ENCODE results near the gene SLC25A21.

SLC25A21 gene

DNA sequence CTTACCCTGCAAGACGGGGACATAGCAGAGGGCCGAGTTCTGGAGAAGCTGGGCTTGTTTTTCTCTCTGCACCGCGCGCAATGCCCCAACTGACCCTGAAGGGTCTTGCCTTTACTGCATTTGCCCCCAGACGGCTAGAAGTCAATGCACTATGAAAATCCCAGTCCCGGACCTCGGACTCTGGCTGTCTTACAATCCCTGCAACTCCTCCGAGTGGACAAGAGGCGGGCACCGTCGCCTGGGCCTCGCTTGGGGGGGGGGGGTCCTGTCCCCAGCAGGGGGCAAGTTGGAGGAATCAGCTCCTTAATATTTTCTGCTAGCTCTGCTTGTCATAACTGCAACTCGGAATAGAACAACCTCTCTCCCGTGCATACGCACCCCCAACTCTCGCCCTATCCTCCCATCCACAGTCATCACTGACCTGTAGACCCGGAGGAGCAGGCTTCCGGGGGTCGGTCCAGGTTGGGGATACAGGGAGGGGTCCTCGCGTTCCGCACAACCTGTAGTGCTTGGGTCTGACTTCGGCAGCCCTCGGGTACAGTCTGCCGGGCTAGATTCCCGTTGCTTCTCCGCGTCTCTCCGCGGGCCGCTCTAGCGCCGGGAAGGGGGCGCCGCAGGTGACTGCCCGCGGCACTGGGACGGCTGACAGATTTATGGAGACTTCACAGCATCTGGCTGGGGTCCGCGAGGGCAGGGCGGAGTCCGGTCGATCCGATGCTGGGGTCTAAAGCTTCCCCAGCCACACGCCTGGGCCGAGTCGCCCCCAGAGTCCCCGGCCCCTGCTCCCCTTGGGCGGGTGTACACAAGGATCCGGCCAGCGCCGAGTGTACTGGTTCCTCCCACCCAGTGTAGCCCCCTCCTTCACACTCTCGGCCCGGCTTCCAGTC is 514.0 kb downstream of the SLC25A21 start:
- DNase-seq = no peak

DNA sequence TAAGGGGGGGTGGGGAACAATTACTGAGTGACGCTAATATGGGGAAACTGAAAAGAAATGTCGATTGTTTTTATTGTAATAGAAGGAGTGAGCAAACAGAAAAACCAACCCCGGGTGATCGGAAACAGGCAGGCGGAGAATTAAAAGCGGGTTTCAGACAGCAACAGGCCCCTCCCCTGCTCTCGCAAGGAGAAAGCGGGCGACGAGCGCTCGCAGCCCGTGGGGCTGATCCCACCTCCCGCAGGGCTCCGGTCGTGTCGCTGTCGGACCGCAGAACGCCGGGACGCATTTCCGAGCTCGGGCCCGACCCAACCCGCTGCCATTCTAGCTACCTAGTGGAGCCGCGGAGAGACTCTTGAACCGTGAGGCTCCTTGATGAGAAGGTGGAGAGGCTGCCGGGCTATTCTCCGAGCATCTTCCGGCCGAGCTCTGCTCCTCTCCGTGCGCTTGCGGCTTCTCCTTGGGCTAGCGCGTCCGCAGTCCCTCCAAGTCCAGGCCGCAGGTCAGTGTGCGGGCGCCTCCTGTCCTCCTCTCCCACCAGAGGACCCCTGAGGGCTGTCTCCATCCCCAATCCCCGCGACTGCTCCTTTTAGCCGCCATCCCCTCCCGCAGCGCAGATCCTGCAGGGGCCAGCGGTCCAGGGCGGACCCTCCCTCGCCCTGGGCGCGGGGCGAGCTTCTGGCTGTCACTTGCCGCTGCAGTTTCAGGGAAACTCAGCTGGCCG is 514.8 kb downstream of the SLC25A21 start:
- no peak for DNase-seq

DNA sequence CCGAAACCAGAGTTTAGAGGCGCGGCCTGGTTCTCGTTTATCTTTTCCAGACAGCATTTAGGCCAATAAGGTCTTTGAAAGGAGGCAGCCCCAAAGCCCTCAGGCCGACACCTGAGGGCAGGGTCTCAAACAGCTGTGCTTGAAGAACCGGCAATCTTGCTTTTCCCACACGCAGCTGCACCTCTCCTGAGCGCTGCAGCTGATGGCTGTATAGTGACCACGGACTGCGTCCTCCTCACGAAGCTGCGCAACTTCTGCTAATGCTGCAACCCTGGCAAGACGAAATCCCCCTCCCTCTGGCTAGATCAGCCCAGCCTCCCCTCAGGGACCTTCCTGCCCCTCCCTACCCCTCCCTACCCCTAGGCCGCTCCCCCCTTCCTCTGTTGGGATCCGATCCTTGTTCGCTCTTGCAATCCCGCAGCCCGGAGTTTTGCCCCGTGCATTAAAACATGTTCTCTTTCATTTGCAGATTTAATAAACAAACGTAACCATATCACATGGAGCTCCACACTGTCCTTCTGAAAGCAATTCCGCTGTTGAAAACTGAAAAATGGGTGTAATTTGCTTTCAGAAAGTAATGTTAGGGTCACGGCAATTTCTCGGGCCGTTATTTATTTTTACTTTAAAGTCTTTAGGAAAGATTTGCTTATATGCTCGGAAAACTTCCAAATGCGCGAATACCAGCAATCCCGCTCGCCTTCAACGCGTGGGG is 515.6 kb downstream of the SLC25A21 start:
- no peak for DNase-seq

GRCh38 chr14:36655963-36656686 is 516.3 kb downstream of the SLC25A21 start:
- no peak for DNase-seq

GRCh38 chr14:36655571-36655962 is 516.8 kb downstream of the SLC25A21 start:
- DNase-seq = no peak

- no peak for DNase-seq
Measured at GRCh38 chr14:36654794-36655381, 517.5 kb downstream of the SLC25A21 start.

DNA sequence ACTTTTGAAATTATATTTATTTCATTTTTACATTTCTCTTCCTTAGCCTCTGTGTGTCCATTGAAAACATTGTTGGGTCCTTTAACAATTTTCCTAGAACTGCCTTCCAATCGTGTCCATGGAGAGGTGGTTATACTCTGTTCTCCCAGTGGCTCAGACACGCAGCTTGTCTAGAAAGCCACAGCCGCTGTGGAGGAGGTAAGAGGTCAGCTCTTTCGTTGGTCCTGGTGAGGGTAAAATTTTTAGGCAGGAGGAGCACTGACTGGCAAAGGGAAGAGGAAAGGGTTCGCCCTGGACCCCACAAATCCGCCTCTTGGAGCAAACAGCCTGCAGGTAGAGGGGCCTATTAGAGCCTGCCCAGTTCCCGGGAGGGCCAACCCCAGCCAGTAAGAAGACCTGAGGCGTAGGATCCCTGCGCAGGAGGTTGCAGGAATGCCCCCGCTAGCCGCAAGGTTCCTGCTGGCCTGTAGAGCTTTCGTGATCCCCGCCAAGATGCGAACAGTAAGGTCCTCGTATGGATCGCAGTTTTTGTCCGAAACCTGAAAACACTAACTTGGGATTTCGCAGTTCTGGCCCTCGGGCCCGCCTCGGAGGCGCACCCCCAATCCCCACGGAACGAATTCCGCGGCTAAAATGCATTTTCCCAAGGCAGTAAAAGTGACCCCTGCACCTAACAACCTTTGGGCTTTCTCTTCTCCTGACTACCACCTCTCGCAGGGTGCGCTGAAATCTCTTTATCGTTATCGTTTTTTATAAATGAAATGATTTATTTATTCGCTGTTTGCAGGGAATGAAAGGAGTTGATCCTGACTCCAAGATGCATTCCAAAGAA is 518.2 kb downstream of the SLC25A21 start:
- DNase-seq = no peak

DNA sequence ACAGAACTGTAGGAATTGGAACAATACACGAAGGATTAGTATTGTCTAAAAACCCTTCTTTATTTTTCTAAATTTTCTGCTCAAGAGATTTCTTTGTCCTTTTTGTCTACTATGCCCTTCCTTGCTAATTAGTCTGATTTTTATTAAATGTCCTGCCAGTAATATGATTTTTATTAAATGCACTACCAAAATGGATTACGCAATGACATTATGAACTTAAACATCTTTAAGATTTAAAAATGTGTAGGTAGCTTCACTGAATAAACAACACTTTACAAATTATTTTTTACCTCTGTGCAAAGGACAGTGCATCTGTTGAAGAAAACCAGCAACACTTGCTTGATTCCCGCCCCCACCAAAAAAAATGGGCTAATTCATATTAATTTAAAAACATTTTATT is 519.0 kb downstream of the SLC25A21 start:
- DNase-seq = no peak

GRCh38 chr14:36652542-36653201 is 519.7 kb downstream of the SLC25A21 start:
- no peak for DNase-seq

DNA sequence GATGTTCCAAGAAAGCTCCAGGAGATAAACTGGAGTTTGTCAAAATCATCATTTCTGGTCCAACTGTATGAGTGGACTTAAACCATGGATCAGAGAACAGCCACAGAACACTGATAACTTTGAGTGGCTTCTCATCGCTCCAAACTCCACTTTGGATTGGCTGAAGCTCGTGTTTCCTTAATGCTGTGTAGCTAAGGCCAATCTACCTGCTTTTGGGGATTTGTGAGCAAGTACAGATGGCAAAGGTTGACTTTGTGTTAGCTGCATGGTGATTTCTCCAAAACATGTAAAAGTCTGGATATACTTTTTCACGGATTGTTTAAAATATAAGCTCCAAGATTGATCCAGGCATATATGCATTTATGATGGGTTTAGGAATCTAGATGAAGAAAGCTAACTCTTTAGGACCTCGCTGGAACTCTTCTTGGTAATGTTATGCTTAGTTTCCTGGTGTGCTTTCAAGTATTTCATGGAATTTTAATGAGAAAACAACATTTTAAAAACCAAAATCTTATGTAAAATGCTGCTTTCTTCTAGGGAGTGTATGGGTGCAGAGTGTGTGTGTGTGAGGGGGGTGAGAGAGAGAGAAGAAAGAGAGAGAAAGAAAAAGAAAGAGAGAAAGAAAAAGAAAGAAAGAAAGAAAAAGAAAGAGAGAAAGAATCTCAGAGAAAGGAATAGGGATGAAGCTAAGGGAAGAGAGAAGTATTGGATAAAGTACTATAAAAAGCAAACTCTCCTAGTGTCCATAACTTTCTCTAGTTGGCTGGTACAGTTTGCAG is 522.3 kb downstream of the SLC25A21 start:
- no peak for DNase-seq

DNA sequence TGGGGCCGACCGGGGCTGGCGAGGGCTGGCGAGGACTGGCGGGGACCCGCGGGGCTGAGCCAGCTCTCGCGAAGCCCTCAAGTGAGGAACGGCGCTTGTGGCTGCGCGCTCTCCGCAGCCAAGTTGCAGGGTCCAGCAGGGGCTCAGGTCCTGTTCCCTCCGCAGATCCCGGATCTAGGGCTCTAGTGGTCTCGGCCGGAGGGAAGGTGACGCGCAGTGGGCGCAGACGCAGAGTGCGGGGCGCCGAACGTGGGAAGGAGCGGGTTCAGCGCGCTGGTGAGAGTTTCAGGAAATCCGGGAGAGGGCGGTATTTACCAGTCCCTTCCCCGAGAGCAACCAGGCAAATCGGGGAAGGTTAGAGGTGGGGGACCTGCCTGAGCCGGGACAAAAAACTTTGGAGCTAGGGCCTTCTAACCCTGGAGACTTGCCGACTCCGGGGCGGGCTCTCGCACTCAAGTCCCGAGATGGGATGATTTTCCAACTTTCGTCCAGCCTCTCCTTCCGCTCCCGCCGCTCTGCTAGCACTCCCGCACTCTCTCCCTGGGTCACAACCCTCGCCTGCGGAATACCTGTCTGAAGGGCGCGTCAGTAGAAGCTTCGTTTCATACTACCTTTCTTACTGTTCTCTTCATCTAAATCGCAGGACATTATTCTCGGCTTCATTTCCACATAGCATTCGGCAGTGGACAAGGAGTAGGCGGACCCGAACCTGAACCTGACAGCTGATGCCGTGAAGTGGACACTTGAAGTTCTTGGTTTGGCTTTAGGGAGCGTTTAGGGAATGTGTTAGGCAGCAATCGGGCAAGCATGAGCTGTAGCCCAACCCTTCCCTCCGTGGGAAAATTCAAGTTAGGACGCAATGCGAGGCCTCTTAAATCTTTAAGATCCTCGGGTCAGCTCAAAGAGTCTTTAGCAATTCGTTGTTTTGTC is 524.3 kb downstream of the SLC25A21 start:
- no peak for DNase-seq

GRCh38 chr14:36647417-36647823 is 525.0 kb downstream of the SLC25A21 start:
- DNase-seq = no peak

DNA sequence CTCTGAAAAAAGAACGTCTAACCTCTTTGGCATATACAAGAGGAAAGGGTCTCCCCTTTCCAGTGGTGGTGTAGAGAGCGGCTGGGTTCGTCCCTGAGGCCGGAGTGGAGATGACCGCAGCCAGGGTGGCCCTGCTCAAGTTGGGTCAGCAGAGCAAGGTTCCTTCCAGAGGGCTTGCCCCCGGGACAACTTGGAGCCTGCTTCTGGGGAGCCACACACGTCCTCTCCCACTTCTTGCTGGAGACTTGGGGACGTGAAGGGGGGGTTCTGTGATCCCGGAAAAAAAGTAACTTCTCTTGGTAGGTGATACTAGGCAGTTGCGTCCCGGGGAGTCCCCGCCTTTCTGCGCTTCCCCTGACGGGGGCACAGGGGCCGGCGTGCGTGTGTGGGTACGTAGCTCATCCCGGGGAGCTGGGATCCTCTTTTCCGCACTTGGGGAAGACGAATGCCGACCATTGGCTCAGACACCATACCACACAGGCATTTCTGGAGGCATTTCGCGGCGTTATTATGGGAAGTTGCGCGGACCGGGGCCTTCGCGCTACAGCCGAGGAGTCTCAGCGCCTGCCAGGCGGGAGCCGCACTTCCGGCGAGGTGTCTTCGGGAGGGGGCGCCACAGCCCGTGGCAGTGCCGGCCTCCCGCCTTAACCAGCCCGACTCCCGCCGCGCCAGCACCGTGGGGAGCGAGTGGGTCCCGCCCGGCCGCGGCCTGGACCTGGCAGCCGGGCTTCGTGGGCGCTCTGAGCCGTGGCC is 525.6 kb downstream of the SLC25A21 start:
- no peak for DNase-seq

- no peak for DNase-seq
Measured at GRCh38 chr14:36633580-36633979, 538.8 kb downstream of the SLC25A21 start.

Measured in NCI-H2081 treated with DMSO at 0.1 percent for 48 hours (cell line).